Esophagus squamous epithelium (tissue), 4 donors: ENCODE results near the gene CAVIN1.
"Not testable (repeated sequence)": the region's sequence is repeated elsewhere in the genome, so short reads cannot be mapped to it uniquely, and the experiment has no call there.

ENCODE experiments used
- POLR2A ChIP-seq, 4 donors: fragments of 450-650 bp; IDR thresholded peaks; one replicate each; pipeline ENCODE4 v1.6.1; 2017; ENCODE audit warnings: antibody characterized with exemption in 4 of 4, mild to moderate bottlenecking in 4 of 4, moderate library complexity in 3 of 4
- TF ChIP-seq, protein P1 (sequence below), 6 experiments: fragments of 450-650 bp in 4 of 6; fragments of 200-600 bp in 2 of 6; sonication (generic) in 2 of 6; IDR thresholded peaks; one replicate each; pipeline ENCODE4 v1.5.1; 2016 to 2019; ENCODE audit warnings: antibody characterized with exemption in 6 of 6, mild to moderate bottlenecking in 4 of 6, moderate library complexity in 4 of 6

- TF ChIP-seq, protein P1, sequence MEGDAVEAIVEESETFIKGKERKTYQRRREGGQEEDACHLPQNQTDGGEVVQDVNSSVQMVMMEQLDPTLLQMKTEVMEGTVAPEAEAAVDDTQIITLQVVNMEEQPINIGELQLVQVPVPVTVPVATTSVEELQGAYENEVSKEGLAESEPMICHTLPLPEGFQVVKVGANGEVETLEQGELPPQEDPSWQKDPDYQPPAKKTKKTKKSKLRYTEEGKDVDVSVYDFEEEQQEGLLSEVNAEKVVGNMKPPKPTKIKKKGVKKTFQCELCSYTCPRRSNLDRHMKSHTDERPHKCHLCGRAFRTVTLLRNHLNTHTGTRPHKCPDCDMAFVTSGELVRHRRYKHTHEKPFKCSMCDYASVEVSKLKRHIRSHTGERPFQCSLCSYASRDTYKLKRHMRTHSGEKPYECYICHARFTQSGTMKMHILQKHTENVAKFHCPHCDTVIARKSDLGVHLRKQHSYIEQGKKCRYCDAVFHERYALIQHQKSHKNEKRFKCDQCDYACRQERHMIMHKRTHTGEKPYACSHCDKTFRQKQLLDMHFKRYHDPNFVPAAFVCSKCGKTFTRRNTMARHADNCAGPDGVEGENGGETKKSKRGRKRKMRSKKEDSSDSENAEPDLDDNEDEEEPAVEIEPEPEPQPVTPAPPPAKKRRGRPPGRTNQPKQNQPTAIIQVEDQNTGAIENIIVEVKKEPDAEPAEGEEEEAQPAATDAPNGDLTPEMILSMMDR (IDR thresholded peaks at IDR 0.05) = not testable (repeated sequence)
- TF ChIP-seq POLR2A (IDR thresholded peaks at IDR 0.05) = not testable (repeated sequence)
These were observed 56.7 kb downstream of the CAVIN1 start for GRCh38 chr17:42366176-42367023.
